Stromal cell of bone marrow (primary cell): ENCODE data around the gene ARL5A.

Experiments used
- DNase-seq: peaks from one replicate; pipeline ENCODE4 v3.0.0-alpha.2; 2012; ENCODE audit warnings: low read depth

ARL5A gene

GRCh38 chr2:151840216-151841046, 12.2 kb upstream of the ARL5A start:
- no peak for DNase-seq

- no peak for DNase-seq
These were observed 9.7 kb upstream of the ARL5A start for GRCh38 chr2:151837926-151838325.

- DNase-seq = no peak
These were observed 5.8 kb upstream of the ARL5A start for GRCh38 chr2:151833984-151834383.

GRCh38 chr2:151830961-151831360, 2.7 kb upstream of the ARL5A start:
- DNase-seq = no peak

- no peak for DNase-seq
These were observed 686 bp upstream of the ARL5A start for GRCh38 chr2:151828890-151829324.

GRCh38 chr2:151827564-151828142, 568 bp downstream of the ARL5A start:
- no peak for DNase-seq

GRCh38 chr2:151826737-151827157, 1.5 kb downstream of the ARL5A start:
- no peak for DNase-seq

- DNase-seq = no peak
These were observed 3.3 kb downstream of the ARL5A start for GRCh38 chr2:151824886-151825285.

GRCh38 chr2:151823651-151824050, 4.6 kb downstream of the ARL5A start:
- DNase-seq = no peak

- no peak for DNase-seq
These were observed 8.3 kb downstream of the ARL5A start for GRCh38 chr2:151819920-151820319.

GRCh38 chr2:151817929-151818328, 10.3 kb downstream of the ARL5A start:
- no peak for DNase-seq

- DNase-seq = no peak
These were observed 11.4 kb downstream of the ARL5A start for GRCh38 chr2:151816843-151817242.

- DNase-seq = no peak
These were observed 12.3 kb downstream of the ARL5A start for GRCh38 chr2:151815821-151816489.

- no peak for DNase-seq
These were observed 17.7 kb downstream of the ARL5A start for GRCh38 chr2:151810489-151810888.

GRCh38 chr2:151809073-151809383, 19.2 kb downstream of the ARL5A start:
- DNase-seq = no peak

GRCh38 chr2:151808258-151809072, 19.8 kb downstream of the ARL5A start:
- DNase-seq = peak; percentile 13

- no peak for DNase-seq
These were observed 22.3 kb downstream of the ARL5A start for GRCh38 chr2:151805961-151806360.

- DNase-seq = no peak
These were observed 22.9 kb downstream of the ARL5A start for GRCh38 chr2:151805343-151805742.

- DNase-seq = no peak
These were observed 24.4 kb downstream of the ARL5A start for GRCh38 chr2:151803811-151804210.

- DNase-seq = no peak
These were observed 25.9 kb downstream of the ARL5A start for GRCh38 chr2:151802315-151802714.

- no peak for DNase-seq
These were observed 28.3 kb downstream of the ARL5A start for GRCh38 chr2:151799886-151800292.

- DNase-seq = no peak
These were observed 31.4 kb downstream of the ARL5A start for GRCh38 chr2:151796774-151797173.
